ENCODE results near the gene PDGFA. TPM values are rescaled to one million over a fixed set of nuclear protein-coding genes. Genes with fewer than 3 reads are reported as not detected.

The PDGFA gene
- total RNA-seq, 2 experiments from 2014 or later, result 16.7 to 18.8 TPM

GRCh38 chr7:449324-450019, 70.2 kb downstream of the PDGFA start:
- intact Hi-C loops (cut with micrococcal nuclease), result no loop called here
- DNase-seq, result no peak
- Mint-ChIP-seq H3K27me3 (peaks cover 9% of the 10 kb centered on the region), H3K4me3 (peak overlapping the region; percentile 39), H3K9me3 (no peaks in the 10 kb centered on the region), H3K27ac (peak overlapping the region; percentile 72), H3K4me1 (ENCODE audit: low read depth) (peaks cover 17% of the 10 kb centered on the region), H3K36me3 (ENCODE audit: low read depth) (no peaks in the 10 kb centered on the region)
- ATAC-seq, result no peak
- ChIA-PET POLR2A (interaction anchor here (1.1 to 1.2 kb wide), 3 partner anchors 9 to 256 kb away, joined by 3 to 6 read pairs (median 3); no protein-coding TSS in a partner anchor), CTCF (interaction anchor here (0.9 to 1.6 kb wide), 2 partner anchors 116 to 324 kb away, joined by 3 read pairs; no protein-coding TSS in a partner anchor)
- TF ChIP-seq CTCF (IDR thresholded peaks at IDR 0.05), result no peak

- Mint-ChIP-seq H3K27me3 (peaks cover 8% of the 10 kb centered on the region), H3K9me3 (no peaks in the 10 kb centered on the region), H3K27ac (no peak overlapping the region), H3K4me1 (ENCODE audit: low read depth) (peaks cover 17% of the 10 kb centered on the region), H3K4me3 (no peak overlapping the region), H3K36me3 (ENCODE audit: low read depth) (no peaks in the 10 kb centered on the region)
- intact Hi-C loops (cut with micrococcal nuclease), result no loop called here
- TF ChIP-seq CTCF (IDR thresholded peaks at IDR 0.05), result no peak
- ChIA-PET POLR2A (interaction anchor here (0.7 kb wide), 1 partner anchor 130 kb away, joined by 4 read pairs; no protein-coding TSS in a partner anchor), CTCF (no interaction called here)
- DNase-seq (no peak), ATAC-seq (no peak)
These were observed 72.1 kb downstream of the PDGFA start for GRCh38 chr7:447523-447922.

Other genes starting within 250 kb of the PDGFA start
- gene FOXL3, start 229.7 kb downstream of the PDGFA start, total RNA-seq, result not detected
- 10 to 100 TPM; 36.4 to 36.8 TPM for gene DNAAF5, start 206.9 kb upstream of the PDGFA start, total RNA-seq
- 10 to 100 TPM; 48.7 to 49.9 TPM for gene PRKAR1B, start 207.4 kb upstream of the PDGFA start, total RNA-seq

All from activated CD8-positive, alpha-beta T cell treated with anti-CD3 and anti-CD28 coated beads for 36 hours (primary cell).